ENCODE data around the gene NRN1.
"Not testable (repeated sequence)": the region's sequence is repeated elsewhere in the genome, so short reads cannot be mapped to it uniquely, and the experiment has no call there.

Gene NRN1, protein sequence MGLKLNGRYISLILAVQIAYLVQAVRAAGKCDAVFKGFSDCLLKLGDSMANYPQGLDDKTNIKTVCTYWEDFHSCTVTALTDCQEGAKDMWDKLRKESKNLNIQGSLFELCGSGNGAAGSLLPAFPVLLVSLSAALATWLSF

GRCh38 chr6:6006428-6007365 is at the start of gene NRN1:
TSS of gene NRN1 (minus strand) at chr6:6006925. CDS start at chr6:6006749, 176 bp downstream.
- no peak for DNase-seq (ENCODE audit: low read depth)

DNA sequence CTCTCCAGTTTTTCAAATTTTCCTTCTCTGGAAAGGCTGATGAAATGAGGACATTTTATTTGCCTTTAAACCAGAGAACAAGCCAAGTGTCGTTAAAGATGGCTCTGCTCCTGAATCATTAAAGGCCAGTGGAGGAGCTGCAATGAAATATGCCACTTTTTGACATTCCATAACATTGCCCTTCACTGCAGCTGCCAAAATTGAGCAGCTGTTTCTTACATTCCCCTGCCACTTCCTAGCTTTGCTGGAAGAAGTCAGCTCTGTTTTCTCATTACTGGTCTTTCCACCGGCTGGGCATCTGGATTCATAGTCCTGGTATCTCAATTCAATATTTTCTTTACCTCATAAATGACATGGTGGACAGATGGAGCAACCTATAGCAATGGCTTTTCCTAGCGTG is 45.5 kb upstream of the NRN1 start:
- DNase-seq (ENCODE audit: low read depth): no peak

- DNase-seq (ENCODE audit: low read depth): no peak
These were observed 40.0 kb upstream of the NRN1 start for GRCh38 chr6:6046716-6047115.

DNA sequence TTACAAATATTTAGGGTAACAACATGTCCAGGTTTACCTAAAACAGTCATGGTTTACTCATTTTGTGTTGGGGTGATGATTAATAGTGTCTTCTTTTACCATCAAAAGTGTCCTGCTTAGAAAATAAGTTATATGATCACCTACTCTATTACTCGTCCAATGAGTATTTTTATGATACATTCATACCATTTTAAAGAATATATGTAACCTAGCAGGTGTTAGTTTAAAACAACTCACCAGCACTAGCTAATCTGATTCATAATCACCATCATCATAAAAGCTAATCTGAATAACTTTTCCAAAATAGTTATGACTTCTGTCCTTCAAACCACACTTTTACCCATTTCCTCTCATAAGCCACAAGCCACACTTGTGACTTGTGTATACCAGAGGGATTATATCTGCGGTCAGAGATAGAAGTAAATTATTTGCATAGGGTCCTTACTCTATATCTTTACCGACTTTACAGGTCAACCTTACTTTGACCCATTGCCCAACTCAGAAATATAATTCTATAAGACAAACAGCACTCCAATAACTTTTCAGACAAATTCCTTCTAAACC is 33.3 kb upstream of the NRN1 start:
- DNase-seq (ENCODE audit: low read depth): no peak

DNA sequence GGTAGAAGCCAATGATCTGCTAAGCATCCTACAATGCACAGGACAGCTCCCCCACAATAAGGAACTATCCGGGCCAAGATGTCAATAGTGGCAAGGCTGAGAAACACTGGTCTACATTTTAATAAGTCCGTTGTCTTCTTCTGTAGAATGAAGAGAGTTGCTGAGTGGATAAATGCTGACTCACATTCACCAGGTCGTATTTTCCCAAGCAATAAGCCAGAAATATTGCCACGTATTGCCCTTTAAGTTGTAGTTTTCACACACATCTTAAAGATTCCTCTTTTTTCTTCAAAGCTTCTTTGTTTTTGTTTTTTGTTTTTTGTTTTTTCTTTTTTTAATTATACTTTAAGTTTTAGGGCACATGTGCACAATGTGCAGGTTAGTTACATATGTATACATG is 30.5 kb upstream of the NRN1 start:
- no peak for DNase-seq (ENCODE audit: low read depth)

GRCh38 chr6:6033858-6034257 is 27.1 kb upstream of the NRN1 start:
- no peak for DNase-seq (ENCODE audit: low read depth)

DNA sequence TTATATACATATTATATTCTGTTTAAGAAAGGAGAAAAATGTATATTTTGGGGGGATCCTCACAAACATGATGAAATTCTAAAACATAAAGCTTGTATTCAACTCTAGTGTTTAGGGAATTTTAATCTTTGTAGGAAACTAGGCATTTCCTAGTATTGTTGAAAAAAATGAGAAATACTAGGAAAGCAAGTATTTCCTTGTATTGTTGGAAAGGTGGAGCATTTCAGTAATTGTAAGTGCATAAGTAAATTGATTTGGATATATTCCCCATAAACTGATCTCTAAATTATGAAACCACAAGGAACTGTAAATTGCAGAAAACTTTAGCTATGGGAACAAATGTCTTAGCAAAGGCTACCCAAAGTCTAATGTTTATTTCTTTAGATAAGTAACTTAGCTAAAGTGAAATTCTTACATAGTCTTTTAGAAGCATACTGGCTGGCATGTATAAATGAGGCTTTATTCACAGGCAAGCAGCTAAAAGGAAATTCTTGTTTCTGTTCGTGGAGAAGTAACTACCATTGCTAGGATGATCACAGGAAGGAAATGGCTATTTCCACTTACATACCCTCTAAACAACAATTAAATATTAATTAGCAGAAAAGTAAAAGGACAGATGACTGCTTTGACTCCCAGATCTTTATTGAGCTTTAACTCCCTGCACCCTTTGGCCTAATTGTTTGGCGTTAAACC is 19.9 kb upstream of the NRN1 start:
- DNase-seq (ENCODE audit: low read depth): no peak

DNA sequence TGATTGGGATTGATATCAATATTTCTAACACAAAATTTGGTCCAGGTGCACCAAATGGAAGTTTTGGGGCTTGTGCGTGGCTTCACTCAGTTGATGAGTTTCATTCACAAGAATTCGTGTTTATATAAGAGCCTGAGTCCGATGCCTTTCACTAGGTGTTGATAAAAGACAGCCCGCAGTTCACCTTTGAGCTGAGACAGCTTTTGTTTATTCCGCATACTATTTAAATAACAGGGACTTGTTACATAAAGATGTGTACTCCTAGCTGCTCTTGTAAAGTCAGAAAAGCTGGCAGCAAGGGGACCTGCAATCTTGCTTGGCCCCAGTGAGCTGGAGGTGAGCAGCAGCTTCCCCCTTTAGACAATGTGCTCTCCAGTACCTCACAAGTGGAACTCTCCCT is 19.0 kb upstream of the NRN1 start:
- DNase-seq (ENCODE audit: low read depth): no peak

GRCh38 chr6:6024220-6024619 is 17.5 kb upstream of the NRN1 start:
- no peak for DNase-seq (ENCODE audit: low read depth)

GRCh38 chr6:6022841-6023240 is 16.1 kb upstream of the NRN1 start:
- DNase-seq (ENCODE audit: low read depth): not testable (repeated sequence)

GRCh38 chr6:6008648-6009421 is 2.1 kb upstream of the NRN1 start:
- DNase-seq (ENCODE audit: low read depth): no peak

GRCh38 chr6:6008089-6008647 is 1.4 kb upstream of the NRN1 start:
- DNase-seq (ENCODE audit: low read depth): no peak

DNA sequence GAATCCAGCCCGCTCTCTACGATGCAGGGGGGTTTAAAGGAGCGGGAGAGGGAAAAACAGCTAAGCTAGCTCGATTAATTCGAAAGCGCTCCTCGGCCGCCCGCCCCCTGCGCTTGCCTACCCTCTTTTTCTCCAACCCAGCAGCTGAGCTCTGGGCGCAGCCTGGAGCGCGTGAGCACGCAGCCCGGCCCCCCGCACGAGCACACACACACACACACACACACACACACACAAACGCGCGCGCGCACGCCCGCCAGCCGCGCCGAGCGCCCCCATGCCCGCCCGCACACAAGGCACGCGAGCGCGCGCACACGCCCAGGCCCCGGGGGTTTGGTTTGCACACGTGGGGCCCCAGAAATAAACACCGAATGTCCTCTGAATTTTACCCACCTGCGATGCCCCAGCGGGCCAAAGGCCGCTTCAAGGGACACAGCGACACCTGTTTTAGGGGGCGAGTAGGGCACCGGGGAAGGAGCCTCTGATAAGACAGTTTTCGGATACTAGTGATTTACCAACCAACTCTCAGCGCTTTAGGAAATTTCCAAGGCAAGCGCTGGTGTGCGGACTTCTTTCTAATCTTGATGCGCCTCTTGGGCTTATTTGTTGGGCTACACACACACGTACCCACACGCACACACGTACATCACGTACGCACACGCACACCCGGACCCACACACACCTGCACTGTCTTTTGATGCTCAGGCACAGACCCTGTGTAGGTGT is 802 bp upstream of the NRN1 start:
- DNase-seq (ENCODE audit: low read depth): no peak

DNA sequence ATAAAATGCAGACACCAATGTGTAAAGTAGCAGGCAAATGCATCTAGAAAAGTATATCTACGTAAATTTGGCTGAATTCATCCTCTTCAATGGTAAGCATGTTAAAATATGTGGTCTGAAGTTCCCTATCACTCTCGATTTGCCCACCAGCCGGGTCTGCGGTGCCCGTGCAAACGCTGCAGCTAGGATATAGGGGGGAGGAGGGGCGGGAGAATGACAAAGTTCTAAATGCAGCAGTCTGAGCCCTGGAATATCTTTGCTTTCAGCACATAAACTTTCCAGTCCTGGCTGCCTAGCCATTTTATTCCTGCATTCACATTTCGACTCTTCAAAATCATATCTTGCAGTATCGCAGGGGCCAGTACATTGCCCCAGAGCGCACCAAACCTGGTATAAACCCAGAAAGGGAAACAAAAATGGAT is 708 bp downstream of the NRN1 start:
- DNase-seq (ENCODE audit: low read depth): no peak

DNA sequence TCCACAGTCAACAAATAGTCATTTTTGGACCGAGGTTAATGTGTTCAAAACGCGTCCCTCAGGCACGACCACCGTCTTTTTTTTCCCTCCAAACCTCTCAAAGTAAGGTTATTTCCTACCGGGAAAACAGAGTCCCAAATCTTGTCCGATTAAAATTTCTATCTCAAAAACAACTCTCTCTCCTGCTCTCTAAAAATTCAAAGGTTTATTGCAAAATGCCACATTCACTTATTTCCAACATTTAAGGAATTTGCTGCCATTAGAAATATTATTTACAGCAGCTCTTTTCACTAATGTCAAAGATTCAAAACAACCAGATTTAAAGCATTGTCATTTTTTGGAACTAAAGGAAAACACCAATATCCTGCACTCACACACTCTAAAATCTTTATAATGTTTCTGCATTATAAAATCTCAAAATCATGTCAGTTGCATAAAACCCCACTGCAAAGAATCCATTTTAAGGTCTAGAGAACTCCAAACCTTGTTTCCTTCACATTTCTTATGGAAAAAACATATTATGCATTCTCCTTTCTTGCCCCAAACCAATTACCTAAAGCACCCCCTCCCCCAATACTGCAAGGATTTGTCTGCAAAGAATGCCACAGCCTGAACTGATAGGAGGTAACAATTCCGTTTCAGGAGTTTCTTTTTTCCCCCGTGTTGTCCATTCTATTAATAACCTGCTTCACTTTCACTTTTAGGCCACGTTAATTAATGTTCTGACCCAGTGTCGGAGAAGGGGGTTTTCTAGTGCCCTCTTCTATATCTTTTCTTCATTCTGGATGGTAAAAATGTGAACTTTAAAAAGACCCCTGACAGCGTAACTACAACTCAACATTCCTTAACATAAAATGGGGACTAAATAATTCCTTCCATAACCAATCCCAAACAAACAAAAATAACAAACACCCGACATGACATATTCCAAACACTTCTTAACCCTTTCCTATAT is 1.4 kb downstream of the NRN1 start:
- no peak for DNase-seq (ENCODE audit: low read depth)

DNA sequence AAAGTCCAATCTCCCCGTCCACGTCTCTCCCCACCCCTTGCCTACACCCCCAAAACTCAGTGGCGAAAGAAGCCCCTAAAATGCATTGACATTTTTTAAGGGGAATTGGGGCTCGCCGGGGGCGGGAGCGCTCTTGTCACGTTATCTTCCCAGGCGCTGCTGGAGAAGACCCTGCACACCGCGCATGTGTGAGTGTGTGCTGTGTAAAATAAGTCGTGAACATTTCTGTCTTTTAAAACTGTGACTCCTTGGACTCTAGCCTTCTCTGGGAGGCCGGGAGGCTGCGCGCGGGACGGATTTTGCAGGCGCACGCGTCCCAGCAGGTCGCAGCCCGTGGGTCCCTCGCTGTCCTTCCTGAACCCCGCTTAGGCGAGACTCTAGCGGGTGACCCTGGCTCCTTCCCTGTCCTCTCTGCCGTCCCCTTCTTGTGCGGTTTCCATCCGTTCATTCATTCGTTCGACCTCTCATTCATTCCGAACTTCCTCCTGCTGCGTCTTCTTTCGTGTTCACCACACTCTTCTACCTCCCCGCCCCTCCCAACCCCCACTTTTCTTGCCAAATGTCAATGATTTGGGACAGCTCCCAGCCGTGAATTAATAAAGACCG is 2.2 kb downstream of the NRN1 start:
- DNase-seq (ENCODE audit: low read depth): no peak

DNA sequence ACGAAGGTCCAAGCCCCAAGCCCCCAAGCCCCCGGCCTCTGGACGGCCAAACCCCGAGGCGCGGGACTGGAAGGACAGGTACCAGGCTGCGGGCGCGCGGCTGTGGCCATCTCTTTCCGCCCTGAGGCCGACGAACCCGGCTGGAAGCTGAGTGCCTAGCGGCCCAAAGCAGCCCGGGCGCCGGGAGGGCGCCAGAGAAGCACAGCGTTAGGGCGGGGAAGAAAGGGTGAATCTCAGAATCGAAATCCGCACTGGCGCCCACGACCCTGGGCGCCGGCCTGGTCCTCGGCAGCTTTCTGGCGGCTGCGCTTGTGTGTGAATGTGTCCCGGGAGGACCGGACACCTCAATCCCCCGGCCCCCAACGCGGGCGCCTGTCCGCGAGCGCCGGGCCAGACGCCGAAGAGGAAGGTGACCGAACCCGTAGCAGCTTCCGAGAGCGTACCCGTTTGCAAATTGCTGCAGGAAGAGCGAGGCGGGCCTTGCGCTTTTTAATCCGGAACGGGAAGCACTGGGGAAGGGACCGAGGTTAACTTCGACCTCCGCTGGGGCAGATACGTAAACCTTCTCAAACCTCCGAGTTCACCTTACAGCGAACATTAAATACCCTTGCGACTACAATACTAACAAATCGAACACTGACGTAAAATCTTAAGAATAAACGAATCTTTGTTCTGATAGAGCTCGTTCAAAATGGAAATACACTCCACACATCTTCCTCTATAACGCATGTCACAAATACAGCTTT is 2.9 kb downstream of the NRN1 start:
- no peak for DNase-seq (ENCODE audit: low read depth)

- DNase-seq (ENCODE audit: low read depth): no peak
These were observed 3.7 kb downstream of the NRN1 start for GRCh38 chr6:6002848-6003620.

Measured in stimulated activated CD8-positive, alpha-beta memory T cell treated with anti-CD3 and anti-CD28 coated beads, Interleukin-12 subunit alpha, Interleukin-12 subunit beta, amount 100 ng/mL, for 1 hour (primary cell).